NCI-H2227 (cell line): ENCODE results near the gene CMTM5.
"Not testable (repeated sequence)": the region's sequence is repeated elsewhere in the genome, so short reads cannot be mapped to it uniquely, and the experiment has no call there.

Experiments used
- DNase-seq: peaks from one replicate; lab custom pipeline; 2025; ENCODE audit not compliant: unreplicated experiment; lab: John Stamatoyannopoulos, UW

CMTM5 gene

GRCh38 chr14:23377573-23378563 is 1.0 kb downstream of the CMTM5 start:
- no peak for DNase-seq

- DNase-seq: no peak
These were observed 1.9 kb downstream of the CMTM5 start for GRCh38 chr14:23378612-23379220.

DNA sequence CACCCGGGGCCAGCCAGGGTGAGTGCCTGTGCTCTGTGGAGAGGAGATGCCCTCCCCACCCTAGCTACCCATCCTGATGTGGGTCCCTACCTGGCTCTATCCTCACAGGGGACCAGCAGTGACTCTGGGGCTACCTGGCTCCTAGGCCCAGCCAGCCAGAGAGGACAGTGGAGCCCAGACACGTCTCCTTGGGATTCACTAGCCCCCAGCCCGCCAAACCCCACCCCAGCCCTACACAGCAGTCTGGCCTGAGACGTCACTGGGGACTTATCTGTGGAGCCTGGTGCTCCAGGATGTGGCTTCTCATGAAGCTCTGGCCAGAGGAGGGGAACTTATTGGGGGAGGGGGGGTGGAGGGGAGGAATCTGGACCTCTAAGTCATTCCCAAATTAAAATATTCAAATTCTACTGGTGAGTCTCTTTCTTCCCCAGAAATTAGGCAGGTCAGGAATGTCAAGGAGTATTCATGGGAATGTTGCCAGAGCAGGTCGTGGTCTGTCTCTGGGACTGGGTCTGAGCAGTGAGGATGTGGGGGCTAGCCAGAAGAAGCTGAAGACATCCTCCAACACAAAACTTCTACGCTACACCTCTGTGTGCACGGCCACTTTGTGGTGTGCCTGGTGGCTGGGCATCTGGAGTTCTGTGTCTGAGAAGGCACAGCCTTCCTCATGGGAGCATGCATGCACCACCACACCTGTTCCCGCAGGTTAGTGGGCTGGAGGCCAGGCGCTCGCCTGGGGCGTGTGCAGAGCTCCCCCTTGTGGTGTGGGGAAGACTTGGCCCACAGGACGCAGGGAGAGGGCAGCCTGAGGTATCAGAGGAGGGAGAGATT is 2.7 kb downstream of the CMTM5 start:
- peak; percentile 11 for DNase-seq

DNA sequence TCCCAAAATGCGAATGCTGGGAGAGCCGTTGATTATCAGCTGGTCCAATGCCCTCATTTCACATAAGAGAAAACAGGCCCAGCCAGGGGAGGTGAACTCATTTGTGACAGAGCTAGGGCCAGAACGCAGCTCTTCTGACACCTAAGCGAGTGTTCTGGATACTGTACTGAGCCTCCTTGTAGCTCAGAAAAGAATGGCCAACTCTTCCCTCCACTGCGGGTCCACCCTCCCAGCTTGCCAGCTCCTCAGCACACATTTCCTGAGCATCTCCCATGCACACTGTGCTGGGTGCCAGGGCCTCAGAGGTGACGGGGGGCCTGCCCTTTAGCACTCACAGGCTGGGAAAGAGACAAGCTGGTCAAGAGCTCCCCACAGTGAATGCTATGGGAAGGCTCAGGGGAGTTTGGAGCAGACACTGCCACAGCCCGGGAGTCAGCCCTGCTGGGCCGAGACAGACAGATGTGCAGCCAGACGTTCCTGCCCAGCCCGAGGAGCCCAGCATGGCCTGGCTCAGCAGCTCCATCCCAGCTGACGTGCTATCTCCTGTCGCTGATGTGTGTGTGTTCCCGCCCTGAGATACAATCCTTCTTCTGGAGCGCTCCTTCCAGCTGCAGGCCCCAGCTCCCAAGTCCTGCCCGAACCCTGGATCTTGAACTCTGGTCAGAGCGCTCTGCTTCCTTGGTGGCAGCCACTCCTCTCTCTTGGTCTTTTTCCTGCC is 3.5 kb downstream of the CMTM5 start:
- DNase-seq: no peak

DNA sequence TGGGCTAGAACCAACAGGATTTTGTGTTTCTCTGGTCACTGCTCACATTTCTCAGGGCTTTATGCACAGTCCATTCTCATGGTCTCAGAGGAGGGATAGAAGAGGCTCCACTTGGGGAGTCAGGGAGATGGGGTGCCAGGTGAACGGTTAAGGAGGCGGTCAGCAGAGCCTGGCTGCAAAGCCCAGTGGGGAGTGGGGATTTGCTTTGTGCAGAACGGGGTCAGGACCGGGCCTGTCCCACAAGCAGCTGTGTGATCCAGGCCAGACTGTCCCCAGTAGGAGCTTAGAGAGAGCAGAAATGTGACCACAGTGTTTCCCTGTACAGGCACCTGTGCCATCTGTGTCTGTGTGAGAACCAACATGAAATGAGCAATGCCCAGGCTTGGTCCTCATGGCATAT is 4.1 kb downstream of the CMTM5 start:
- no peak for DNase-seq

DNA sequence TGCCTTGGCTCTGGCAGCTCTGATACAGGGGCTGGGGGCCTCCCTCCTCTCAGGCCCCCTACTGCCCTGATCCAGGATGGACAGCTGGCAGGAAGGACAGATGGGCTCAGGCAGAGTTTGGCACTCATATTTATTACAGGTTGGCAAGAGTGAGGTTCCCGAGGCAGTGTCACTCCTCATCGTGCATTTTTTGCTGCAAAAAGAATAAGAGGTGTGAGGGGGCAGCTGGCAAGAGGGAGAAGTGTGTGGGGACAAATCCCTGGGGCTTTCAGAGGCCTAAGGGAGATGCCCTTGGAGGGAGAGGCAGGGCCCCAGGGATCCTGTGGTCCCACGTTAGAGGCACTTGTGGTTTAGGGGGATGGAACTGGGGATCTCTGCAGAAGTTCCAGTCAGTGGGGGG is 5.0 kb downstream of the CMTM5 start:
- no peak for DNase-seq

- DNase-seq: no peak
These were observed 5.4 kb downstream of the CMTM5 start for GRCh38 chr14:23382276-23382675.

- DNase-seq: no peak
These were observed 6.0 kb downstream of the CMTM5 start for GRCh38 chr14:23382731-23383440.

DNA sequence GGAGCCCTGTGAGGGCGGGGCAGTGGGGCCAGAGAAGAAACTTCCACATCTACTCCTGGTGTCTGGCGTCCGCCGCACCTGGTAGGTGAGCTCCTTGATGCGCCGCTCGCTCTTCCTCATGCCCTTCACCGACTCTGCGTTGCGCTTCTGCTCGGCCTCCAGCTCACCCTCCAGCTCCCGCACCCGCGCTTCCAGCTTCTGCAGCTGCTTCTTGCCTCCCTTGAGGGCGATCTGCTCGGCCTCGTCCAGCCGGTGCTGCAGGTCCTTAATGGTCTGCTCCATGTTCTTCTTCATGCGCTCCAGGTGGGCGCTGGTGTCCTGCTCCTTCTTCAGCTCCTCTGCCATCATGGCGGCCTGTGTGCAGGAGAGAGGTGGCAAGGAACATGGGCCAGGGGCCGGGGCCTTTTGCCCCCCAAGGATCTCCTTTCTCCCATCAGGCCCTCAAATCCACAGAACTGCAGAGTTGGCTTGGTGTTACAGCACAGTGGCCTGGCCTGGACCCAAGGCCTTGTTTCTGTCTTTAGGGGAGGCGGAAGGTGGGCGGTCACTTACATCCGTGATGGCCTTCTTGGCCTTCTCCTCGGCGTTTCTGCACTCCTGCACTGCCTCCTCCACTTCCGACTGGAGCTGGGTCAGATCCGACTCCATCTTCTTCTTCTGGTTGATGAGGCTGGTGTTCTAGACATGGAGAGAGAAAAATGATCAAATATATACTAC is 7.7 kb downstream of the CMTM5 start:
- no peak for DNase-seq

- DNase-seq: no peak
These were observed 8.4 kb downstream of the CMTM5 start for GRCh38 chr14:23385244-23385641.

- DNase-seq: no peak
These were observed 8.9 kb downstream of the CMTM5 start for GRCh38 chr14:23385642-23386265.

DNA sequence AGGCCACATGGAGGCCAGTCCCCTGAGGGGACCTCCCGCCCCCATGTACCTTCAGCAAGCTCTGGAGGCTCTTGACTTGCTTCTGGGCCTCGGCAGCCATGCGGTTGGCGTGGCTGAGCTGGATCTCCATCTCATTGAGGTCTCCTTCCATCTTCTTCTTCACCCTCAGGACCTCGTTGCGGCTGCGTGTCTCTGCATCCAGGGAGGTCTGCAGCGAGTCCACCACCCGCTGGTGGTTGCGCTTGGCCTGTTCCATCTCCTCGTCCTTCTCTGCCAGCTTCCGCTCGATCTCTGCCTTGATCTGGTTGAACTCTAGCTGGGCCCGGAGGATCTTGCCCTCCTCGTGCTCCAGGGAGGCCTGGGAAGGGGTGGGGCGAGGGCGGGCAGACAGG is 9.4 kb downstream of the CMTM5 start:
- DNase-seq: not testable (repeated sequence)

DNA sequence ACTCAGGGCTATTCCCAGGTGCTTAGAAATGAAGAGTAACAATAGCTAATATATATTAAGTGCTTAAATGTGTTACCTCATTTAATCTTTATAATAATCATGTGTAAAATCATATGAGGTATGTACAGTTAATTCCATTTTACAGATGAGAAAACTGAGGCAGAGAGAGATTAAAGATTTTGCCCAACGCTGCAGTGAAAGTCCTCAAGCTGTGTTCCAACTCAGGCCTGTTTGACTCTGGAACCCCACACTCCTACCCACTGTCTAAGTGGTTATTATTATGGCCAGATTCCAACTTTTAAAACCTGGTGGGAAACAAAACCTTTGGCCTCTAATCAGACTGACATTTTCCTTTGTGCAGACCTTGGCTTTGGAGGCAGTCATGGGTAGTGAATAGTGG is 10.2 kb downstream of the CMTM5 start:
- no peak for DNase-seq

DNA sequence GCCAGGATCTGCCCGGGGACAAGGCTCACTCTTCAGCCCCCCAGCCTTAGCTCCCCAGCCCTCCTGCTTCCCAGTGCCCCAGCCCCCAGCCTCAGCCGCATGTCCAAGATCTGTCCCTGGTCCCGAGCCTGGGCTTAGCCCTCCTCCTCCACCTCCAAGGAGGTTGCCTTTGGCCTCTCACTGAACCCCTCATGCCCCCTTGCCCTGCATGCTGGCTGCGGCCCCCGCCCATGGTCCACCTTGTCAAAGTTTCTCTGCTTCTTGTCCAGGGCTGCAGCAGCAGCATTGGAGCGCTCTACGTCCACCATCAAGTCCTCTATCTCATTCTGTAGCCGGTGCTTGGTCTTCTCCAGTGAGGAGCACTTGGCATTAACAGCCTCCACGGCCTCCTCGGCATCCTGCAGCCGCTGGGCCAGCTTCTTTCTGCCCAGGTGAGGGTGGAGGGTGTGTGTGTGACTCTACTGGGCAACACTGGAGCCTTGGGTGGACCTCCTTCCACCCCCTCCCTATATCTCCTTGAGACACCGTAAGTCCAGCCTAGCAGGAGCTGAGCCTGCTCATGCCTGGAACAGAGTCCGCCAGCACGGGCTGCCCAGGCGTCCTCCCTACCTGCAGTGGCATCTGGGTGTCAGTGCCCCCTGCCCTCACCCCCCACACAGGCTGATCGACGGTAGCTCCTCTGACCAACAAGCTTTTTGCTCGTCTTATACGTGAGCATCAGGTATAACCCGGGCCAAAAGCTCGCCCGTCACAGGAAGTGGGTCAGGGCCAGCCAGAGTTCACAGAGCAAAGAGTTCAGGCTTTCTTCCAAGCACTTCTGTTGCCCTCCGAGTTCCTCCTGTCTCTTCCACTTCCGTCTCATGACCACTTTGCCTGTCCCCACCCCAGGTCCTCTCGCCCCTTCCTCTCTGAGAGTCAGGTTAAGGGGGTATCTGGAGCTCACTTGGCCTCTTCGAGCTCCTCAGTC is 11.4 kb downstream of the CMTM5 start:
- DNase-seq: no peak

- no peak for DNase-seq
These were observed 12.2 kb downstream of the CMTM5 start for GRCh38 chr14:23388996-23389395.

- no peak for DNase-seq
These were observed 12.6 kb downstream of the CMTM5 start for GRCh38 chr14:23389396-23389795.

DNA sequence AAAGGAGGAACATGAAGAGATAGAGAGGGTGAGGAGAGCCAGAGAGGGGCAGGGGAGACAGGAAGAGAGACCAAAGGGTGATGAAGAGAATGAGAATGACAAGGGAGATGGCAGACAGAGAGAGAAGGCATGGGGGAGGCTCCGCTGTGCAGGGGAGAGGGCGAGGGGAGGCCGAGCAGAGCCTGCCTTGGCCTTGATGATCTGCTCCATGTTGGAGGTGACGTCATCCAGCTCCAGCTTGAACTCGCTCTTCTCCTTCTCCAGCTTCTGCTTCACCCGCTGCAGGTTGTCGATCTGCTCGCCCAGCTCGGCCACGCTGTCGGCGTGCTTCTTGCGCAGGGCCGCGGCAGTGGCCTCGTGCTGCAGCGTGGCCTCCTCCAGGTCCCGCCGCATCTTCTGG is 13.0 kb downstream of the CMTM5 start:
- not testable (repeated sequence) for DNase-seq

GRCh38 chr14:23392613-23393012 is 15.8 kb downstream of the CMTM5 start:
- DNase-seq: no peak
